Stimulated activated CD8-positive, alpha-beta memory T cell treated with anti-CD3 and anti-CD28 coated beads, Interleukin-12 subunit alpha, Interleukin-12 subunit beta, amount 100 ng/mL, for 1 hour (primary cell): ENCODE measurements around the gene ADH6.
"Not testable (repeated sequence)": the region's sequence is repeated elsewhere in the genome, so short reads cannot be mapped to it uniquely, and the experiment has no call there.

Experiments used
- DNase-seq: peaks from one replicate; pipeline ENCODE4 v3.0.0-alpha.2; 2020; ENCODE audit warnings: low read depth

Gene ADH6

GRCh38 chr4:99190336-99190735 is 28.7 kb downstream of the ADH6 start:
- no peak for DNase-seq

DNA sequence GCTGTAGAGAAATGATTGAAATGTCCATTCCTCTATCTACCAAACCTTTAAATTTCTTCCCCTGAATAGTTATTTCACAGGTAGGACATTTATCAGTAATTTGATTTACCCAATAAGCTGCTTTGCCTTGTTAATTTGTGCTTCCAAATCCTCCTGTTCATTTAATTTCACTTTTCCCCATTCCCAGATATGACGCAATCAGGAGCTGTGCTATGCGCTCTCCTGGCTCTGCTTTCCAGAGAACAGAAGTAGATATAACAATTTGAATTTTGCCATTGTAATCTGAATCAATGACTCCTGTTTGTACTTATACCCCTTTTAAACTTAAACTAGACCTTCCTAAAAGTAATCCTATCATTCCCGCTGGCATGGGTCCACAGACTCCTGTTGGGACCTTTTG is 29.1 kb downstream of the ADH6 start:
- DNase-seq, result not testable (repeated sequence)

GRCh38 chr4:99186029-99186428 is 33.0 kb downstream of the ADH6 start:
- DNase-seq, result no peak

DNA sequence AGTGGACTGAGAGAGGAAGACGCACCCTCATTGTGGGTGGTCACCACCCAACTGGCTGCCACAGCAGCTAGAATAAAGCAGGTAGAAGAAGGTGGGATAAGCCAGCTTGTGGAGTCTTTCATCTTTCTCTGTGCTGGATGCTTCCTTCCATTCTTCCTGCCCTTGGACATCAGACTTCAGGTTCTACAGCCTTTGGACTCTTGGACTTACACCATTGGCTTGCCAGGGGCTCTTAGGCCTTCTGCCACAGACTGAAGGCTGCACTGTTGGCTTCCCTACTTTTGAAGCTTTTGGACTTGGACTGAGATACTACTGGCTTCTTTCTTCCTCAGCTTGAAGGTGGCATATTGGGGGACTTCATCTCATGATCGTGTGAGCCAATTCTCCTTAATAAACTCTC is 33.5 kb downstream of the ADH6 start:
- no peak for DNase-seq

DNA sequence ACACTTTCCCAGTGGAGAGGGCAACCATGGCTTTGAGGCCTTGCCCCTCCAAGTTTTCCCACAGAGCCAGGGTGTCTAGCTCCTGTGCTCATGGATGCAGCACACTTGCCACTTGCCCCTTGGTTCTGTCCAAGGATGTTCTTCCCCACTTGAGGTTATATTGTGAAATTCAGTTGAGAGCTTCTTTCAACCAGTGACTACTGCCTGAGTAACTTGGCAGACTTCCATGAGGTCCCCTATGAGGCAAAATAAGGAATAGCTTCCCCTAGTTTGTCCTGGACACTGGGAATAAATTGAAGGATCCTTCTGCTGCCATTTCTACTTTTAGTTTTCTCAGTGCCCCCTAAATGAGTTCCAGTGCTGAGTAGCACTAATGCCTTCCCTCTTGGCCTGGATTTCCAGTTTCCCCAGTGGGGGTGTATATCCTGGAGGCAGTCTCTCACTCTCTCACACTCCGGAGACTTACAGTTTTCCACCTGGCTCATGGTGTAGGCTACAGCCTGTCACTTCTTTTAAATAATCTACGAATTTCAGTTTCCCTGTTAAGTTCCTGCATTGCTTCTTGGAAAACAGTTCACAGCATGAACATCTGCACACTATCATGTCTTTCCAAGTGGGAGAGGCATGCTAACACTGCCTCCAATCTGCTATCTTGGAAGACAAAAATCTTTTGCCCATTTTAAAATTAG is 38.5 kb downstream of the ADH6 start:
- DNase-seq, result no peak

DNA sequence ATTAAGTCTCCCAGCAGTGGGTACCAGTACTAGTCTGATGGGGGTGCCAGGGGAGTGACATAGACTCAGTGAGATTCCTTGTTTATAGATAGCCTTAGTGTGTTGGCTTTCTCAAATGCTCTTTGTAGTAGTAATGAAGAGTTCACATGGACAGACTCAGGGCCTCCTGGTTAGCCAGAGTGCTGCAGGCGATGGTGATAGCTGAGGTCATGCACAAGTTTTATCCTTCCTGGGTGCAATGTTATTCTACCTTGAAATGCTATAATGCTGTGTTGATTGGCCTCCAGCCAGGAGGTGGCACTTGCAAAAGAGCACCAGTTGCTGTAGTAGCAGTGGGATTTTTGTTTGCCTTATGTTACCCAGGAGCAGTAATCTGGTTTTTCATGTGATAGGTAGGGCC is 39.4 kb downstream of the ADH6 start:
- no peak for DNase-seq

DNA sequence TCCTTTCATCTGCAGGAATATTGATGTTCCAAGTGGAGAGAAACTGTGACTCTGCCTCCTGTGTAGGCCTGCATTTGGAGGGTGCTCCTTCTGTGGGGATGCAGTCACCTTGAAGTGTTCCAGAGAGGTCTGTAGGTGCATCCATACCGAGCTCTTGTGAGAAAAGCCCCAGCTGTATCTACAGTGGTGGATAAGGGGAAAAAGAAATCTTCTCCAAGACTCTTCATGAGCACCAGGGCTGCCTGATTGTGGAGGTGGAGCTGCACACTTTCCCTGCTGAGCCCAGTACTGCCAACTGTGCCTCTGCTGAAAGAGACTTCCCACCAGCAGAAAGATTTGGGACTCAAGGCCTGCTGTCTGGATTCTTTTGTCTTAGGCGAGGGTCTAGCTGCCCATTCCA is 39.9 kb downstream of the ADH6 start:
- DNase-seq, result no peak

- no peak for DNase-seq
These were observed 52.5 kb downstream of the ADH6 start for GRCh38 chr4:99166544-99166943.

DNA sequence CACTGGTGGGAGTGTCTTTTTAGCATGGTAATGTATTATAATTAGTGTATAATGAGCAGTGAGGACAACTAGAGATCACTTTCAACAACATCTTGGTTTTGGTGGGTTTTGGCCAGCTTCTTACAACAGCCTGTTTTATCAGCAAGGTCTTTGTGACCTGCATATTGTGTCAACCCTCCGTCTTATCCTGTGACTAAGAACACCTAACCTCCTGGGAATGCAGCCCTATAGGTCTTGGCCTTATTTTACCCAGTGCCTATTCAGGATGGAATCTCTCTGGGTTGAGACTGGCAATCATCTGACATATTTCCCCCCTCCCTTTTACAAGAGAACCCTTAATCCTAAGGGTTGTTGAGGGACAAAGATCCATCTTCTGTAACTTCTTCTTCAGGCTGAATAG is 53.1 kb downstream of the ADH6 start:
- no peak for DNase-seq

DNA sequence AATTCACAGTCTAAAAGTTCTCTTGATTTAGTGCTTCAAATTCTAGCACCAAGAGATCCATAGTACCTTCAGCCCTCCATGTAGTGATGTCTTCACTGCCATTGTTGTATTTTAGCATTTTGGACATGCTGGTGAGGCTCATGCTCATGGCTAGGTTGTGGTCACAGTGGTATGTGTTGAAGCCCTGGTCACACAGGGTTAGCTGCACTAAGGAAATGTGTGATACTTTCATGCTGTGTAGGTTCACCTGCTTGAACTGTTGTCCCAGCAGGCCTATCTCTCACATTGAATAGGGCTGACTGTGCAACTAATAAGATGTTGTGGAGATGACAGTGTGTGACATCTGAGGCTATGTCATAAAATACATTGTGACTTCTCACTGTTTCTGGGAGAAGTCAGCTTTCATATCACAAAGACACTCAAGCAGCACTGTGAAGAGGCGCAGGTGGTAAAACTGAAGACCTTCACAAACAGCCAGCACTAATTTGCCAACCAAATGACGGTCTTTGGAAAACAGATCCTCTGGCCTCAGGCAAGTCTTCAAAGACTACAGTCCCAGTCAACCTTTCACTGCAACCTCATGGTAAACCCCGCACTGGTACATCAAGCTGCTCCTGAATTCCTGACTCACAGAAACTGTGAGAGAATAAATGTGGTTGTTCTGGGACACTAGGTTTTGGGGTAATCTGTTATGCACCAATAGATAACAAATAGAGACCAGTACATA is 57.5 kb downstream of the ADH6 start:
- DNase-seq, result no peak

- DNase-seq, result no peak
These were observed 59.3 kb downstream of the ADH6 start for GRCh38 chr4:99159699-99160098.

GRCh38 chr4:99157478-99157935 is 61.5 kb downstream of the ADH6 start:
- DNase-seq, result no peak

- DNase-seq, result no peak
These were observed 62.1 kb downstream of the ADH6 start for GRCh38 chr4:99156992-99157391.

DNA sequence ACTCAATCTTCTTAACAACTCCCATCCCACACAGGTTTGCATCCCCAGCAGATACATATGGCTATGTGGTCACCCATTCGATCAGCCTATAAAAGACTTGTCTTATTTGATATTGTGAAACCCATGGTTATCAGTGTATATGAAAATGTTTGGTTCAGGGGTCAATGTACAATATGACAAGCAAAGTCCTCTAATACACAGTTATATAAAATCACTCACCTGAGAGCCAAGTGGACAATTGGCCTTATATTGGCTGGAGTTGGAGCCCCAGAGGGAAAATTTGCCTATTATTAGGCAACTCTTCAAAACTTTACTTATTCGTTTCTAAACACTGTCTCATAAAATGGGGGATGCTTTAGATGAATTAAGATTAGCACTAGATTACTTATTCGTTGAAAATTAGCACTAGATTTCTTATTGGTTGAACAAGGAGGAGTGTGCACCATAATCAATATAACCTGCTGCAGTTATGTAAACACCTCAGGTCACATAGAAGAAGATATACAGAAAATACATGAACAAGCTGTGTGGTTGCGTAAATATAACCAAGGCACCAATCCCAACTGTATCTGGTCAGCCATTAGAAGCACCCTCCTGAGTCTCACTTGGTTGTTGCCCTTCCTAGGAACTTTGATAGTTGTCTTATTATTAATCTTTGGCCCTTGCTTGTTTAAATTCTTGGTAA is 64.2 kb downstream of the ADH6 start:
- DNase-seq, result no peak
